IPS-15b (cell line): ENCODE data around the gene TNIK.

Source experiments
- H3K27me3 ChIP-seq: one replicate; pipeline ENCODE4 v1.6.1; 2013; ENCODE audit warnings: low read length; ENCODE audit not compliant: control insufficient read depth, insufficient read depth
- H3K36me3 ChIP-seq: one replicate; pipeline ENCODE4 v1.6.1; 2013; ENCODE audit warnings: low read length; ENCODE audit not compliant: control insufficient read depth, insufficient read depth
- H3K4me1 ChIP-seq: one replicate; pipeline ENCODE4 v1.6.1; 2013; ENCODE audit warnings: mild to moderate bottlenecking, low read length; ENCODE audit not compliant: control insufficient read depth, insufficient read depth
- H3K4me3 ChIP-seq: one replicate; pipeline ENCODE4 v1.5.1; 2013; ENCODE audit warnings: low read depth, low read length
- H3K9ac ChIP-seq: one replicate; pipeline ENCODE4 v1.6.1; 2013; ENCODE audit warnings: low read depth, mild to moderate bottlenecking, low read length
- H3K9me3 ChIP-seq: one replicate; pipeline ENCODE4 v1.6.1; 2013; ENCODE audit warnings: mild to moderate bottlenecking, low read length; ENCODE audit not compliant: control insufficient read depth, insufficient read depth

Gene TNIK

DNA sequence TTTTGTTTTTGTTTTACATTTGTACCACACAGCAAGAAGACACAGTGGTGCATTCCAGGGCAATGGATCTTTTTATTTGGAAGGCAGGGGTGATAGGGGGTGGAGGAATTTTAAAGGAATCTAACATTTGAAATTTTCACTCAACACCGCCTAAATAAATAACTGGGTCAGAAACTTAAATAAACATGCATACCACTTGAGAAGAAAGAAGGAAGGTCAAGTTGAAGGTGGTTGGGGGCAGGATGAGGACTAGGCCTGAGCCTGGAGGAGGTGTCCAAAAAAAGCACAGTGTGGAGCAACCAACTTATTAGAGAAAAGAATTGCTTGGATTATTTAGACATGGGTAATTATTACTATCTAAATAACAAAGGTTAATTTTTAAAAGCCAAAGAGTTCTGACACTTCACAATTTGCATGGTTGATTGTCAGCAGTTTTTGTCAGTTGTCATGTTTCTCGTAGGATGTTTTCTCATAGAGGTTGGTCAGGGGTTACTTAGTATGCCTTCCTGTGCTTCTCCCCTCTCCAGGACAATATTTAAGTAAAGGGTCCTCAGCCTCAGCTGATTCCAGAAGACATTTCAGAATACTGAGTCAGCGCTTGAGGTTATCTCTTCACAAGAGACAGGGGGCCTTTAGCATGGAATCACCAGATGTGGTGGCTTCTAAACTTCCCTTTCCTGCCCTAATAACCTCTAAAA is 260.0 kb downstream of the TNIK start:
- Histone ChIP-seq H3K36me3 (no peaks in the 10 kb centered on the region), H3K27me3 (no peaks in the 10 kb centered on the region), H3K9ac (no peak overlapping the region), H3K9me3 (no peaks in the 10 kb centered on the region), H3K4me3 (no peak overlapping the region), H3K4me1 (no peaks in the 10 kb centered on the region)

GRCh38 chr3:171199473-171199829 is 260.8 kb downstream of the TNIK start:
- no peaks in the 10 kb centered on the region for H3K36me3 ChIP-seq
- no peak overlapping the region for H3K4me3 ChIP-seq

GRCh38 chr3:171198781-171199472 is 261.3 kb downstream of the TNIK start:
- Histone ChIP-seq H3K9me3 (no peaks in the 10 kb centered on the region), H3K4me3 (no peak overlapping the region), H3K36me3 (no peaks in the 10 kb centered on the region), H3K27me3 (no peaks in the 10 kb centered on the region), H3K9ac (no peak overlapping the region), H3K4me1 (no peaks in the 10 kb centered on the region)

More at GRCh38 chr3:171199473-171199829, 260.8 kb downstream of the TNIK start:
- no peaks in the 10 kb centered on the region for H3K9me3 ChIP-seq
- H3K27me3 ChIP-seq = no peaks in the 10 kb centered on the region
- H3K9ac ChIP-seq = no peak overlapping the region
- H3K4me1 ChIP-seq = no peaks in the 10 kb centered on the region

GRCh38 chr3:171195686-171196085 is 264.5 kb downstream of the TNIK start:
- H3K4me1 ChIP-seq = no peaks in the 10 kb centered on the region
- no peaks in the 10 kb centered on the region for H3K27me3 ChIP-seq
- no peaks in the 10 kb centered on the region for H3K36me3 ChIP-seq
- no peaks in the 10 kb centered on the region for H3K9me3 ChIP-seq
- no peak overlapping the region for H3K4me3 ChIP-seq
- H3K9ac ChIP-seq = no peak overlapping the region

GRCh38 chr3:171194965-171195364 is 265.2 kb downstream of the TNIK start:
- no peaks in the 10 kb centered on the region for H3K9me3 ChIP-seq
- H3K4me3 ChIP-seq = no peak overlapping the region
- no peaks in the 10 kb centered on the region for H3K27me3 ChIP-seq
- no peaks in the 10 kb centered on the region for H3K36me3 ChIP-seq
- no peak overlapping the region for H3K9ac ChIP-seq
- no peaks in the 10 kb centered on the region for H3K4me1 ChIP-seq

DNA sequence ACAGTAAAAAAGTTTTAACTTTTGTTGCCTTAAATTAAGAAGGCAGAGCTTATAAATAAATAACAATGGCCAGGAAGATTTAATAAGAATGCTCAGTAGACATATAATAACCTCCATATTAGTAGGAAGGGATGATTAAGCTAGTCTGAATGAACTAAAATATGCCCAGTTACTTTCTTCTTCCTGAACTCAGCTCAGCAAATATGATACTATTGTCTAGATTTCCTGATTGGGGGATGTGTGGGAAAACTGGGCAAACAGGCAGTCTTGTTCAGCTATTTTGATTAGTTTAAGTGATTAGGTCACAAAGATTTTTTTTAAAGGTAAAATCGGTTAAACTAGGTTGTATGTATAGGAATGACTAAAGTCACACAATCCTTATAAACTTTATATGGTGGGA is 266.5 kb downstream of the TNIK start:
- Histone ChIP-seq H3K36me3 (no peaks in the 10 kb centered on the region), H3K4me1 (no peaks in the 10 kb centered on the region), H3K4me3 (no peak overlapping the region), H3K27me3 (no peaks in the 10 kb centered on the region), H3K9me3 (no peaks in the 10 kb centered on the region), H3K9ac (no peak overlapping the region)

- Histone ChIP-seq H3K27me3 (no peaks in the 10 kb centered on the region), H3K4me3 (no peak overlapping the region), H3K9me3 (no peaks in the 10 kb centered on the region), H3K36me3 (no peaks in the 10 kb centered on the region), H3K4me1 (peaks cover 3% of the 10 kb centered on the region), H3K9ac (no peak overlapping the region)
These were observed 267.9 kb downstream of the TNIK start for GRCh38 chr3:171192176-171192854.

DNA sequence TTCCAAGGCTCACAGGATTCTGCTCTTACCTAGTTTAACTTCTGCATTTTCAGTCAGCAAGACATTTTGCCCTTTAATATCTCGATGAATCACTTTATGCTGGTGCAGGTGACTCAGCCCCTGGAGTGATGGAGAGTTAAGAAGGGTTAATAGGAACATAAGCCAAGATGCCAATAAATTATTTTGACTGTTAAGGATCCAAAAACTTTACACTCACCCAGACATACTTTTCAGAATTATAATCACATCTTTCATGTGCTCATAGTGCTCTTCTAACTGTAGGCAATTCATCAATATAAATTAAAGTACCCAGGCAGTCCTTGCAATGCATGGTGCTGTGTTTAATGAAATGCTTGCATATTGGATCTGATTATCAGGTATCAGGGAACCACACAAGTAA is 269.5 kb downstream of the TNIK start:
- Histone ChIP-seq H3K36me3 (no peaks in the 10 kb centered on the region), H3K9ac (no peak overlapping the region), H3K4me3 (no peak overlapping the region), H3K4me1 (peaks cover 13% of the 10 kb centered on the region), H3K27me3 (no peaks in the 10 kb centered on the region), H3K9me3 (no peaks in the 10 kb centered on the region)

GRCh38 chr3:171189394-171190080 is 270.7 kb downstream of the TNIK start:
- H3K27me3 ChIP-seq = no peaks in the 10 kb centered on the region
- H3K36me3 ChIP-seq = no peaks in the 10 kb centered on the region
- no peak overlapping the region for H3K4me3 ChIP-seq
- H3K9ac ChIP-seq = no peak overlapping the region
- no peaks in the 10 kb centered on the region for H3K9me3 ChIP-seq
- peaks cover 13% of the 10 kb centered on the region for H3K4me1 ChIP-seq

DNA sequence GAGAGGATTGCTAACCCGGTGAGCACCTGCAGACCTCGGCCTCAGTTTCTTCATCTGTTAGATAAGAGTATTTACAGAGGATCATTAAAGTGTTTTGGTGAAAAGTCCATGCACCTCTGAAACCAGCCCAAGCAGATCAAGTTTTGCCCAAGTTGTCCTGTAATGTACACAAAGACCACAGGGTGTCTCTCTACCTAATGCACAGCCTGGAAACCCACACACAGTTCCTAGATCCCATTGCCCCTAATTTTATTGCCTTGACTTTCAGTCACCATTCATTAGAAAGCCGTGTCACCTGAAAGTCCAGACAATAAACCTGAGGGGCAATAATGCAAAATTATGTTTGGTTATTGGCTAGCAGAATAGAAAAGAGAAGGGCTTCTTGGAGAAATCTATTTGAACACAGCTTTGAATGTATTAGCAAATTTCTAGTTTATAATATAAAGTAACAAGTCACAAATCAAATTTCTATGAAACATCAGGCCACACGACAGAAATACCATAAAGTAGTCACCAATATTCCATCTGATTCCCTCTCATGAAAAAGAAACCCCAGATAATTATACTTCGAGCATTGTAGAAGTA is 272.4 kb downstream of the TNIK start:
- no peaks in the 10 kb centered on the region for H3K9me3 ChIP-seq
- peaks cover 13% of the 10 kb centered on the region for H3K4me1 ChIP-seq
- no peak overlapping the region for H3K9ac ChIP-seq
- no peak overlapping the region for H3K4me3 ChIP-seq
- no peaks in the 10 kb centered on the region for H3K36me3 ChIP-seq
- H3K27me3 ChIP-seq = no peaks in the 10 kb centered on the region

- H3K4me1 ChIP-seq = peaks cover 13% of the 10 kb centered on the region
- H3K9me3 ChIP-seq = no peaks in the 10 kb centered on the region
- H3K9ac ChIP-seq = no peak overlapping the region
- no peaks in the 10 kb centered on the region for H3K27me3 ChIP-seq
- no peaks in the 10 kb centered on the region for H3K36me3 ChIP-seq
- no peak overlapping the region for H3K4me3 ChIP-seq
These were observed 273.2 kb downstream of the TNIK start for GRCh38 chr3:171186817-171187500.
